ENCODE results near the gene WASF2. TPM values are rescaled to one million over a fixed set of nuclear protein-coding genes. Genes with fewer than 3 reads are reported as not detected.

WASF2 gene
- total and polyA plus RNA-seq, 2 of the 4 experiments (the other 2 are of a cell fraction): 7.9 to 45.4 TPM

DNA sequence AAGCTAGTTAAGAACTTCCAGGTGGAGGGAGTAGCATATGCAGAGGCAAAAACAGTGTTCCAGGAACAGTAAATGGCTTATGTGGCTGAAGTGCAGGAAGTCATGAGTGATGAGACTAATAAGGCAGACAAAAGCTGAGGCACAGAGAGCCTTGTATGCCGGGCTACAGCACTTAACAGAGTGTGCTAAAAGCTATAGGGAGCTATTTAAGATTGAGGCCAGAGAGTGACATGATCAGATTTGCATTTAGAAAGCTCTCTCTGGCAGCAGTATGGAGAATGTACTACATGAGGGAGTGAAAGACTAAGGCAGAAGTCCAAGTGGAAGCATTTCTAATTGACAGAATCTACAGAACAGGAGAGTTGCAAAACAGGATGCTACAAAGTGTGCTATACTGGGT, 38.6 kb downstream of the WASF2 start:
- no peak overlapping the region for H3K23ac ChIP-seq (ENCODE audit: low read depth, low read length)
- H3K18ac ChIP-seq (ENCODE audit: low read depth, low read length): no peak overlapping the region
- H3K36me3 ChIP-seq (ENCODE audit: control insufficient read depth, insufficient read depth, low read length): peaks cover 13% of the 10 kb centered on the region
- H3K4me3 ChIP-seq (ENCODE audit: insufficient read depth, low read depth, low read length): no peak overlapping the region
- H2BK15ac ChIP-seq (ENCODE audit: low read depth, low read length): no peak overlapping the region
- peaks cover 50% of the 10 kb centered on the region for H4K20me1 ChIP-seq (ENCODE audit: insufficient read depth, low read length)
- no peak overlapping the region for H4K5ac ChIP-seq (ENCODE audit: low read depth, low read length)
- no peak for TF ChIP-seq CHD1 (IDR thresholded peaks at IDR 0.05; ENCODE audit: low read depth, low read length)
- peaks cover 38 to 76% of the 10 kb centered on the region in 2 experiments for H3K79me1 ChIP-seq (ENCODE audit: low read depth in 1 of 2, low read length in 2 of 2)
- H2BK5ac ChIP-seq (ENCODE audit: low read depth, low read length, poor library complexity, severe bottlenecking): no peak overlapping the region
- ChIA-PET CTCF (no interaction called here), POLR2A (ENCODE audit: unreplicated experiment) (no interaction called here)
- no peak overlapping the region for H2AK9ac ChIP-seq (replicated peaks; ENCODE audit: low read depth, low read length, poor library complexity)
- no peaks in the 10 kb centered on the region for H3K9me3 ChIP-seq (ENCODE audit: control insufficient read depth, insufficient read depth, low read length)
- ATAC-seq (ENCODE audit: low read depth): no peak
- intact Hi-C loops (cut with micrococcal nuclease): no loop called here
- peaks cover 2% of the 10 kb centered on the region; the same call in 1 of the 2 replicates for H3K4me1 ChIP-seq (ENCODE audit: control insufficient read depth, insufficient read depth, low read length)
- no peak for DNase-seq
- no peak overlapping the region for H4K8ac ChIP-seq (ENCODE audit: low read depth in 2 of 2, low read length in 2 of 2)
- H3K14ac ChIP-seq (replicated peaks; ENCODE audit: low read depth, low read length): no peak overlapping the region
- no peak overlapping the region for H2AK5ac ChIP-seq (ENCODE audit: low read depth, low read length)
- H2BK120ac ChIP-seq (ENCODE audit: low read depth, low read length): no peak overlapping the region
- H2BK20ac ChIP-seq (ENCODE audit: low read depth, low read length): no peak overlapping the region
- no peak overlapping the region for H3K56ac ChIP-seq (ENCODE audit: extremely low read depth, insufficient read depth, low read length)
- no peak overlapping the region for H3K4ac ChIP-seq (ENCODE audit: low read depth, low read length)
- dilution Hi-C loops (cut with HindIII; ENCODE audit: low sequenced_read_pairs, unreplicated experiment): no loop called here
- no TSS peak for BruUV-seq (replicated peaks)
- H4K91ac ChIP-seq (ENCODE audit: insufficient read depth, low read depth, low read length): no peak overlapping the region
- no peaks in the 10 kb centered on the region for H3K27me3 ChIP-seq (ENCODE audit: control insufficient read depth, insufficient read depth, low read length)
- 90% methylated on average over 1 of the region's 1 CpG; no CpG with 5 or more reads in 1 of the 2 experiments for WGBS, 2 experiments (ENCODE audit: extremely low coverage in 2 of 2, insufficient read length in 1 of 2)
- no peak overlapping the region for H3K27ac ChIP-seq (ENCODE audit: insufficient read depth, low read length)
- in situ Hi-C loops (cut with MboI; ENCODE audit: low sequenced_read_pairs): no loop called here
- no peak overlapping the region for H3K9ac ChIP-seq (ENCODE audit: low read depth, low read length)
- no peak overlapping the region for H3K4me2 ChIP-seq (ENCODE audit: low read depth, low read length)
- no peak overlapping the region for H2AFZ ChIP-seq (replicated peaks; ENCODE audit: low read length, poor library complexity)
- peaks cover 5% of the 10 kb centered on the region; the same call in 1 of the 2 replicates for H3K9me1 ChIP-seq (ENCODE audit: insufficient read depth, low read length)
